Cardiac fibroblast (primary cell): ENCODE data around the gene CFDP1.
A peak's percentile ranks its signal among the peaks of the same experiment; 100 is the strongest.

Source experiments
- DNase-seq, 2 donors: peaks; one replicate each; pipeline versions ENCODE4 v3.0.0 to v3.0.0-alpha.2; 2010; ENCODE audit warnings: low read depth in 2 of 2
- H3K4me3 ChIP-seq, 2 donors: replicated peaks in 1 of 2; 1 replicate in 1 of 2; 2 replicates in 1 of 2; pipeline ENCODE4 v1.5.1; 2011; ENCODE audit warnings: low read depth in 2 of 2, low read length in 2 of 2, mild to moderate bottlenecking in 2 of 2, moderate library complexity in 1 of 2
- CTCF ChIP-seq: IDR thresholded peaks from one replicate; pipeline ENCODE4 v1.5.1; 2011; ENCODE audit warnings: low read depth, mild to moderate bottlenecking, low read length, inconsistent platforms

Gene CFDP1

GRCh38 chr16:75464122-75464918 is 31.0 kb upstream of the CFDP1 start, which contains the start of gene TMEM170A:
Gene TMEM170A, minus strand, starts transcription at chr16:75464689. Its CDS starts 89 bp downstream, at chr16:75464600.
- TF ChIP-seq CTCF: peak; percentile 98
- H3K4me3 ChIP-seq: peak within 1 kb of the TSS; percentile 69 to 83
- DNase-seq: peak; percentile 99 to 100

GRCh38 chr16:75463389-75464121 is 30.3 kb upstream of the CFDP1 start:
- peak overlapping the region; percentile 69 to 83 for H3K4me3 ChIP-seq
- peak; percentile 24 to 27 for DNase-seq

DNA sequence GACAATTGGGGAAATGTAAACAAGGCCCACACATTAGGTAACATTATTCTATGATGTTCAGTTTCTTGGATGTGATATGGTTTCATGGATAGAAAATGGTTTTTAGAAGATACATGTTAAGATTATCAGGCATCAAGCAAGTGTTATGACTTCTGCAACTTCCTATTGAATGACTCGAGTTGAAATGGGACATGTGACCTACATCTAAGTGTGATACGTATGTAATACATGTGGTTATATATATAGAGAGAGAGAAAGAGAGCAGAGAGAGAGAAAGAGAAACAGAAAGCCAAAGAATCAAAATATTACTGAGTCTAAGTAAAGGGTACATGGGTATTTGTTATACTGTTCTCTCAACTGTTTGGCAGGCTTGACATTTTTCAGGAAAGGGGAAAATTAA is 29.5 kb upstream of the CFDP1 start:
- peak overlapping the region in 1 of 2 donors; percentile 83 for H3K4me3 ChIP-seq
- DNase-seq: no peak
- no peak for TF ChIP-seq CTCF

DNA sequence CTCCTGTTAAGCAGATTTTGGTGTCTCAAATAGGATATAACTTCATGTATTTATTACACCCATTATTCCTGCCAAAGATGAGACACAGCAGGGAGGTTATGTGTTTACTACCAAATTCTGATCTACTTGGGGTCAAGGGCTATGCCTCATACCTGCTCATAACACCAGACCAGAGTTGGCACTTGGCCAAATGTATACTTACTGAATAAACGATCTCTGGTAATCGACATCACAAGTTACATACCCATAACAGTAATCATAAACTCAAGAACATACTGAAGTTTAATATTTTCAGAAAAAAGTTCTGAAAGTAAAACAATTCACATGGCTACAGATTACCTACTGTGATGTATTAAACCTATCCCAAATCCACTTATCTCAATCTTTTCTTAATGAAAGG is 28.3 kb upstream of the CFDP1 start:
- TF ChIP-seq CTCF: no peak
- DNase-seq: no peak

DNA sequence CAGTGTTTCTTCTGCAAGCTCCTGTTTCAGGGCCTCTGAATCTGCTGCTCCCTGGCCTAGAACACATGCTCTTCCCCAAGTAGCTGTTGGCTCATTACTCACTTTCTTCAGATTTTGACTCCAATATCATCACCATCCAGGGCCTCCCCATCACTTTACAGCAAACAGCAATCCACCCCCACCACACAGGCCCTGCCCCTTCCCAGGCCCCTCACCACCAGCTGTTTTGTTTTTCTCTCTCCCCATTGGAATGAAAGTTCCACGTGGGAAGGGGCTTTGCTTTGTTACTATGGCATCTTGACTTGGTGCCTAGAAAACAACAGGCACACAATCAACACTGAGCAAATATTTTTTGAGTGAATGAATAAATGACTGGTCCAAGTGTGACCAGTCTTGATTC is 27.1 kb upstream of the CFDP1 start:
- no peak overlapping the region for H3K4me3 ChIP-seq
- TF ChIP-seq CTCF: no peak
- DNase-seq: peak in 1 of 2 donors; percentile 34

More for the DNA sequence above, 28.3 kb upstream of the CFDP1 start:
- H3K4me3 ChIP-seq: no peak overlapping the region

GRCh38 chr16:75459691-75460090 is 26.4 kb upstream of the CFDP1 start:
- TF ChIP-seq CTCF: no peak
- no peak overlapping the region for H3K4me3 ChIP-seq
- no peak for DNase-seq

DNA sequence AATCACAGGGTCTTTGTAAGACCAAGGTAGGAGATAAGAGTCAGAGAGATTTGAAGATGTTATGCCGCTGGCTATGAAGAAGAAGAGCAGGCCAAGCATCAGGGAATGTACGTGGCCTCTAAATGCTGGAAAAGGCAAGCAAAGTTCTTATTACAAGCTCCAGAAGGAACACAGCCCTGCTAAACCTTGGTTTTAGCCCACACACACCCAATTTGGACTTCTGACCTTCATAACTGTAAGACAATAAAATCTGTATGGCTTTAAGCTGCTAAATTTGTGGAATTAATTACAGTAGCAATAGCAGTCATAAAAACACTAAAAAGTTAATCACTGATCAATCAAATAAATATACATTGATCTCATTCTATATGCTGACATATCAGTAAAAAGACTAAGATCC is 25.1 kb upstream of the CFDP1 start:
- DNase-seq: no peak
- H3K4me3 ChIP-seq: no peak overlapping the region
- TF ChIP-seq CTCF: no peak
